HG03565 (cell line): Measurements from ENCODE around the gene MYO15A.

Source experiments
- ATAC-seq: cut with Tn5 transposase; IDR thresholded peaks from one replicate; pipeline ENCODE4 v1.9.1; 2021; ENCODE audit warnings: mild to moderate bottlenecking, moderate library complexity; ENCODE audit not compliant: unreplicated experiment

Gene MYO15A

DNA sequence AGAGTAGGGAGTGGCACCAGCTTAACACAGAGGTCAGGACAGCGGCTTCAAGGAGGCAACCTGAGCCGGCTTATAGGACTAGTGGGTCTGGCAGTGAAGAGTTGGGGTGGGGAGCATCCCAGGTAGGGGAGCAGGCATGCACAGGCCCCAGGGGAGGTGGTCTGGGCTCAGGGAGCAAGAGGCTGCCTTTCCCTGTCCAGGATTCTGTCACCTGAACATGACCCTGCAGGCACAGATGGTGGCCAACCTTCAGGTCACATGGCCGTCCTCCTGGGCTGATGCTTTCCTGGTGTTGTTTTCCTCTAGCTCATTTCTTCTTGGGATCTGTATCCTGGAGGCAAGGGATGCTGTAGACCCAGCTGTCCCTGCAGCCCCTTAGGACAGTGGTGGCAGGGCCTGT, 3.5 kb upstream of the MYO15A start:
- no peak for ATAC-seq

DNA sequence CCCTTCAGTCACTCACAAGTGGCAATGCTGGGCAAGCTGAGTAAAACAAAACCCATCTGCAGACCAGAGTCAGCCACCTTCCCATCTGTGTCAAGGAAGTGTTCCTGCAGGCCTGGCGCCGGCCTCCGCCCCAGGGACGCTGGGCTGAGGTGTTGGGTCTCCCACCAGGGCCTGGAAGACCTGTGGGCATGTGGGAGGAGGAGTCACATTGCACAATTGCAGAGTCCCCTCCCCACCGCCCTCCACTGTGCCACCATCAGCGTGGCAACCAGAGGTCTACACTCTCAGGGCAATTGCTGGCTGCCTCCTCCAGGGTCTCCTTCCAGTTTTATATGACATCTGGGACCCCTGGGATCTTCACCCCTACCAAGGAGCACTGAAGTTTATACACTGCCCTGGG, 3.0 kb upstream of the MYO15A start:
- ATAC-seq, result no peak

DNA sequence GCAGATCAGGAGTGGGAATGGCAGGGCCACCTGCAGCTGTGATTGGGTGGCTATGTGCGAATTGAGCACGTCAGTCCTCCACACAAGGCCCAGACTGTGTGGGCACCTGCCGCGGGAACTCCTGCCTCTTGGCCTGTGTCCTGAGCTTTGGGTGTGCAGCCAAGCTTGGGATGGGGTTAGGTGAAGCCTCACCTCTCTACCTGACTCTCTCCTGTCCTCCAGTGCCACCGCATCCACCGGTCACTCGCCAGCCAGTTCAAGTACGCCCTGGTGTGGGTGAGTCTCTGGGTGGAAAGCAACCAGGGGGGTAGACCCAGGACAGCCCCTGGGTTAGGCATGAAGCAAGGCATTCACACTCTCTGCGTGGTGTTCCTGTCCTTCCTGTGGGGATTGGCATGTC, 2.3 kb upstream of the MYO15A start:
- no peak for ATAC-seq

DNA sequence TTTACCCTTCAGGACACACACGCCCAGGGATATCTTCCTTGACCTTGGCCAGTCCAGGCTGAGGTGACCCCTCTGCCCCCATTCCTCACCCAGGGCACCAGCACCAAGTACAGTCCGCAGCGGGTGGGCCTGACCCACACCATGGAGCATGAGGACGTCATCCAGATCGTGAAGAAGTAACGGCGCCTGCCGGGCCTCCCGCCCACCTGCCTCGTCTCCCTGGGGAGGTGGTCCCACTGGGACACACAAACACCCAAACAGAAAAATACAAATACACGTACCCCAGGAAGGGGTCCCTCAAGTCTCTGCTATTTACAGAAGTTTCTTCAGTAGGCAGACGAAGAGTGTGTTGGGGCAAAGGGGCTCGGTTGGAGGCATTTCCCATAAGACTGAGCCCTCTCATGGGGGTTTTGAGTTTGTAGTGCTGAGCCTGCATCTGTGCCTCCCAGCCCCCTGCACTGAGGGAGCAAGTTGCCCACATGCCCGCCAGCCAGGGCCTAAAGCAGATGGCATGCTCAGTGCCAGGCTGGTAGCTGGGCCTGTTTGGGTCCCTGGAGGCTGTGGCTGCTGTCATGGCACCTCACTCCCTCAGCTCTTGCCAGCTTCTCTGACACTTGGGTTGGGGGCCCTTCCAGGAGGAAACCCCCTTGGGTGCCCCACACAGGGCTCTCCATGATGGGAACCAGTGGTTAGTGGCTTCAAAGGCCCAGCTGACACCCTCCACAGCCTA, 1.3 kb upstream of the MYO15A start:
- no peak for ATAC-seq

DNA sequence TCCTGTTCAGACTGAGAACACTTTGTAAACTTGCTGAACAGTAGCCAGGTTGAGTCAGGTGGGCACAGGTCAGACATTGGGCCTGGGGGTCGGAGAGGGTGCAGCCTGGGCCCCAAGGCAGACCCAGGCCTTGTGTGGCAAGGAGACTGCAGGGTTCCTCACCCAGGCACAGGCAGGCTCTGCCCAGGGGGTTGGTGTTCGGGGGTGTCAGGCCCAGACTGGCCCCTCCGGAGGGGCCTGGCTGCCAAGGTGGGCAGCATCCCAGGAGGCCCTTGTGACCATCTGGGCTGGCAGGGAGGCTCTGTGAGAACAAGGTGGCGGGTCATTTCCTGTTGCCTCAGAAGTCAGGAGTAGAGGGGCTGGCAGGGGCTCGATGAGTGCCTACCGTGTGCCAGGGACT, 585 bp upstream of the MYO15A start:
- ATAC-seq, result no peak

DNA sequence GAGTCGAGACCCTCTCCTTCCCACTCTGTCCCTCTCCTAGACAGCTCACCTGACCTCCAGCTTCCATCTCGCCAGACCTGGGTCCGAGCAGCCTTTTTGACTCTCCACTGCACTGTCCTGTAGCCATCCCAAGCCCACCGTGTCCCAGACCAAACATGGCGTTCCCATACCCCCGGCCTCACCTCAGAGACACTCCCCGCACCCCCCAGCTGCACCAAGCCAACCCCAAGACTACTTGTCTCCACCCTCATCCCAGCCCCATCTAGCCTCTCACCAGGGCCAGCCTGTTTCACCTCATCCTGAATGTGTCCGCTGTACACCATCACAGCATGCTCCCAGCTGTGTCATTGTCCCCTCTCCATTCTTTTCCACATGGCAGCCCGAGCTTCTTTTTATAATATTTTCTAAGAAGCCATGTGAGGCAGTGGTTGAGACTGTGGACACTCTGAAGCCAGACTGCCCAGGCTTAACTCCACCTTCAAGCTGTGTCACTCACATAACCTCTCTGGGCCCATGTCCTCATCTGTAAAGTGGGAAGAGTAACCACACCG, 1.5 kb downstream of the MYO15A start:
- no peak for ATAC-seq

DNA sequence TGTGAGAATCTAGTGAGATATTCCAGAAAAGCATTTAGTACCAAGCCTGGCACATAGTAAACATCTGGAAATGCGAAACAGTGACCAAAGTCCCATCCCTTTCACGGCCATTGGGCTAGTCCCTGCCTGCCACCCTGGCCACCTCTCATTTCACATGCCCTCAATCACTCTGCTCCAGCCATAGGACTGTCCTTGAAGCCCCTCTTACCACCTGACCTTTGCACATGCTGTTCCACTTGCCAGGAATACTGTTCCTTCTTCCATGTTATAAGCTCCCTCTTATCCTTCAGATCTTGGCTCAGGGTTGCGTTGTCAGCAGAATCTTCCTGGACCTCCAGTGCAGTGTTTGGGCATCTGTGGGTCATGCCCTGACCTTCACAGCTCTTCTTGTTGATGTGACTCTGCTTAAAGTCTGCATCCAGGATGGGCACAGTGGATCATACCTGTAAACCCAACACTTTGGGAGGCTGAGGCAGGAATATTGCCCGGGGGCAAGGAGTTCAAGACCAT, 2.1 kb downstream of the MYO15A start:
- ATAC-seq, result no peak

DNA sequence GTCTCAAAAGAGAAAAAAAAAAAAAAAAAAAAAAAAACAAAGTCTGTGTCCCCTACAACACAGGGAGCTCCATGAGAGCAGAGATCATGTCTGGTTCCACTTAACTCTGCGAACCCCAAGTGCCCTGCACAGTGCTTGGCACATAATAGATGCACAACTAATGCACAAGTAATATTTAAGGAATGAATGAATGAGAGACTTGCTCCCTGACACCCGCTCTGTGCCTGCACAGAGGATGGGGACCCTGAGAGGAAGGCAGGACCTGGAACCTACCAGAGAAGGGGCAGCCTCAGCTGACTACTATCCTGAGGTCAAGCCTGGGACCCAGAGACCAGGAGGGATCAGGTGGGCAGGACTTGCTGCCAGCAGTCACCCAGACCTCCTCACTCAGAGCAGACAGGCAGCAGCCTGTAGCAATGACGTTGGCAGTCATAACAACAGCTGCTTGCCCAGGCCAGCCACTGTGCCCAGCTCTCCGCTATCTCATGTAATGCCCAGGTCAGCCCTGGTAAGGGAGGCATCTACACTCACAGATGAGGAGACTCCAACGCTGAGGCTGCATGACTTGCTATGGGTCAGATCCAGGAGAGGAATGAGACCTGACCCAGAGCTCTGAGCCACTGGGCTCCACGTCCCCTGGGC, 2.9 kb downstream of the MYO15A start:
- no peak for ATAC-seq

DNA sequence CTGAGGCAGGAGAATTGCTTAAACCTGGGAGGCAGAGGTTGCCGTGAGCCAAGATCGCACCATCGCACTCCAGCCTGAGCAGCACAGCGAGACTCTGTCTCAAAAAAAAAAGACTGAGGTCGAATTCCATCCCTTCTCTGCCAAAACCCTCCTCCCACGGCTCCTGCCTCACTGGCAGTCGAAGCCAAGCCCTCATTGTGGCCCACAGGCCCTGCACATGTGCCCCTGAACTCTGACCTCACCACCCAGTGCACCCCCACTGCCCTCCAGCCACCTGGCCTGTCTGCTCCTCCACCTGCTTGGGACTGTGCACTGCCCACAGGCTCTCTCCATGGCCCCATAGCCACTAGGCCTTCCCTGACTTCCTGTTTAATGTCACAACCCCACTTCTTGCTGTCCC, 7.0 kb downstream of the MYO15A start:
- no peak for ATAC-seq

DNA sequence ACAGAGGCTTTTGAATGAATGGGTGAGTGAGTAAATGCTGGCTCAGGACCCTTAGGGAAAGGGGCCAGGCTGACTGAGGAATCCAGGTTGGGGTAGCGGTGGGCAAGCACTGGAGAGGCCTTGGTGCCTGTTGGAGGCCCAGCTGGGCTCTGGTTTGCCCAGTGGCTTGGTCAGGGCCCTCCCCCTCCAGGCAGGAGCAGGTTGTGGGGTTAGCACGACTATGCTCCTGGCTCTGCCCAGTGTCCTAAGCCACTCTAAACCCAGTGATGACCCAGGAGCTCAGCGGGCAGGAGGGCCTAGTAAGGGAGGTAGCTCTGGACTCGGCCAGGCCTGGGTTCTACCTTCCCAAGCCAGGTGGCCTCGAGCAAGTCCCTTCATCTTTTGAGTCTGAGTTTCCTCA, 7.5 kb downstream of the MYO15A start:
- no peak for ATAC-seq

DNA sequence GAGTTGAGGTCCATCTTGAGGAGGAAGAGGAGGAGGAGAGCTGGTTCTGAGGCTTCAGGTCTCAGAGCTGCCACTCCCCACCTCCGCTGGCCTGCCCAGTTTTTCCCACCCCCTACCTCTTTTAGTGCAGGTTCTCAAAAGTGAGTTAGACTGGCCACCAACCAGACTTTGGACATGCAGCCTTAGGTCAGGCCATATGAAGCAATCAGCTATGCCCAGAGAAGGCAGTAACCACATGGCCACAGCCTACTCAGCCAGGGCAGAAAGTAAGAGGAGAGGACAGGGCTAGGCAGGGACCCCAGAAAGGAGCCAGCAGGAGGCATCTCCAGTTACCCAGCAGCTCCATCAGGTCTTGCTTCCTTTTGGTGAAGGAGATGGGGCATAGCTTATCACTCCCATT, 9.0 kb downstream of the MYO15A start:
- no peak for ATAC-seq

DNA sequence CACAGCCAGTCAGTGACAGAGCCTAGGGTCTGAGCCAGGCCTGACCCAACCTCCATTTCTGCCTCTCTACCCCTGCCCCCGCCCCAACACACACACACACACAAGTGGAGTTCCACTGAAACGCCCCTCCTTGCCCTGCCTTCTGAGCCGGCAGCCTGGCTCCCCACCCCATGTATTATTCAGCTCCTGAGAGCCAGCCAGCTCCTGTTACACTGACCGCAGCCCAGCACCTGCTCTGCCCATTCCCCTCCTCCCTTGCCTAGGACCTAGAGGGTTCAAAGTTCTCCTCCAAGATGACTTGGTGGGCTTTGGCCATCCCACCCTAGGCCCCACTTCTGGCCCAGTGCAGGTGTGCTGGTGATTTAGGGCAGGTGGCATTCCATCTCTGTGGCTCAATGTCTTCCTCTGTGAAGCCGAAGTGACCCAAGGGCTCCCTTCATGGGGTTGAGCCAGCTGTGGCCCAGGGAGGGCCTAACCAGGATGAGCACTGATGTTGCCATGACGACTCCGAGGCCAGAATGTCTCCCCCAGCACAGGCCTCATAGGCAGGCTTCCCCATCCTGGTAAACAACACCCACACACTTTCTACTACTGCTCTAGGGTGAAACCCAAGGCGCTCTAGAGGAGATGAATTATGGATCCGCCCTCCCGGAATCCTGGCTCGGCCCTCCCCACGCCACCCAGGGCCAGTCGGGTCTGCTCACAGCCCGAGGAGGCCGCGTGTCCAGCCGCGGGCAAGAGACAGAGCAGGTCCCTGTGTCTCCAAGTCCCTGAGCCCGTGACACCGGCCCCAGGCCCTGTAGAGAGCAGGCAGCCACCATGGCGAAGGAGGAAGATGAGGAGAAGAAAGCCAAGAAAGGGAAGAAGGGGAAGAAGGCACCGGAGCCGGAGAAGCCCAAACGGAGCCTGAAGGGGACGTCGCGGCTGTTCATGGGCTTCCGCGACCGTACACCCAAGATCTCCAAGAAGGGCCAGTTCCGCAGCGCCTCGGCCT, 9.7 kb downstream of the MYO15A start:
- no peak for ATAC-seq

DNA sequence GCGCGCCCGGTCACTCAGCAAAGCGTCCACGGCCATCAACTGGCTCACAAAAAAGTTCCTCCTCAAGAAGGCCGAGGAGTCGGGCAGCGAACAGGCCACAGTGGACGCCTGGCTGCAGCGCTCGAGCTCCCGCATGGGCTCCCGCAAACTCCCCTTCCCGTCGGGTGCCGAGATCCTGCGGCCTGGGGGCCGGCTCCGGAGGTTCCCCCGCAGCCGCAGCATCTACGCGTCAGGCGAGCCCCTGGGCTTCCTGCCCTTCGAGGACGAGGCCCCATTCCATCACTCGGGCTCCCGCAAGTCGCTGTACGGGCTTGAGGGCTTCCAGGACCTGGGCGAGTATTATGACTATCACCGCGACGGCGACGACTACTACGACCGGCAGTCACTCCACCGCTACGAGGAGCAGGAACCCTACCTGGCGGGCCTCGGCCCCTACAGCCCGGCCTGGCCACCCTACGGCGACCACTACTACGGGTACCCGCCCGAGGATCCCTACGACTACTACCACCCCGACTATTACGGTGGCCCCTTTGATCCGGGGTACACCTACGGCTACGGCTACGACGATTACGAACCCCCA, 10.7 kb downstream of the MYO15A start:
- ATAC-seq, result no peak

DNA sequence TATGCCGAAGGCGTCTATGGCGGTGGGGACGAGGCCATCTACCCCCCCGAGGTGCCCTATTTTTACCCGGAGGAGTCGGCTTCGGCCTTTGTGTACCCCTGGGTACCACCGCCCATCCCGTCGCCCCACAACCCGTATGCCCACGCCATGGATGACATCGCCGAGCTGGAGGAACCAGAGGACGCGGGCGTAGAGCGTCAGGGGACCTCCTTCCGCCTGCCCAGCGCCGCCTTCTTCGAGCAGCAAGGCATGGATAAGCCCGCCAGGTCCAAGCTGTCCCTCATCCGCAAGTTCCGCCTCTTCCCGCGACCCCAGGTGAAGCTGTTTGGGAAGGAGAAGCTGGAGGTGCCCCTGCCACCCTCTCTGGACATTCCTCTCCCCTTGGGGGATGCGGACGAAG, 11.4 kb downstream of the MYO15A start:
- no peak for ATAC-seq

DNA sequence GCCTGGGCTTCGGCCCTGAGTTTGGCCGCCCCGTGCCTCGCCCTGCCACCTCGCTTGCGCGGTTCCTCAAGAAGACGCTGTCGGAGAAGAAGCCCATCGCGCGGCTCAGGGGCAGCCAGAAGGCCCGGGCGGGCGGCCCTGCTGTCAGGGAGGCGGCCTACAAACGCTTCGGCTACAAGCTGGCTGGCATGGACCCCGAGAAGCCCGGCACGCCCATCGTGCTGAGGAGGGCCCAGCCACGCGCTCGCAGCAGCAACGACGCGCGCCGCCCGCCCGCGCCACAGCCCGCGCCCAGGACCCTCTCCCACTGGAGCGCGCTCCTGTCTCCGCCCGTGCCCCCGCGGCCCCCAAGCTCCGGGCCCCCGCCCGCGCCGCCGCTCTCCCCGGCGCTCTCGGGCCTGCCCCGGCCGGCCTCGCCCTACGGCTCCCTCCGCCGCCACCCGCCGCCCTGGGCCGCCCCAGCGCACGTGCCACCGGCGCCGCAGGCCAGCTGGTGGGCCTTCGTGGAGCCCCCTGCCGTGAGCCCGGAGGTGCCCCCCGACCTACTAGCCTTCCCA, 12.0 kb downstream of the MYO15A start:
- ATAC-seq, result no peak

DNA sequence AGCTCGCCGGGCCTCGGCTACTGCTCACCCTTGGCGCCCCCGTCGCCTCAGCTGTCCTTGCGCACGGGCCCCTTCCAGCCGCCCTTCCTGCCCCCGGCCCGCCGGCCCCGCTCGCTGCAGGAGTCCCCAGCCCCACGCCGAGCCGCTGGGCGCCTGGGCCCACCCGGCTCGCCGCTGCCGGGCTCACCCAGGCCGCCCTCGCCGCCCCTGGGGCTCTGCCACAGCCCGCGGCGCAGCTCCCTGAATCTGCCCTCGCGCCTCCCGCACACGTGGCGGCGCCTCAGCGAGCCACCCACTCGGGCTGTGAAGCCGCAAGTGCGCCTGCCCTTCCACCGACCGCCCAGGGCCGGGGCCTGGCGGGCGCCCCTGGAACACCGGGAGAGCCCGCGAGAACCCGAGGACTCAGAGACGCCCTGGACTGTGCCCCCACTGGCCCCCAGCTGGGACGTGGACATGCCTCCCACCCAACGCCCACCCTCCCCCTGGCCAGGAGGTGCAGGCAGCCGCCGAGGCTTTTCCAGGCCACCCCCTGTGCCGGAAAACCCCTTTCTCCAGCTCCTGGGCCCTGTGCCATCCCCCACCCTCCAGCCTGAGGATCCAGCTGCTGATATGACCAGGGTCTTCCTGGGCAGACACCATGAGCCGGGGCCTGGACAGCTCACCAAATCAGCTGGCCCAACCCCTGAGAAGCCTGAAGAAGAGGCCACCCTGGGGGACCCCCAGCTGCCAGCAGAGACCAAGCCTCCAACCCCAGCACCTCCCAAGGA, 12.8 kb downstream of the MYO15A start:
- no peak for ATAC-seq

DNA sequence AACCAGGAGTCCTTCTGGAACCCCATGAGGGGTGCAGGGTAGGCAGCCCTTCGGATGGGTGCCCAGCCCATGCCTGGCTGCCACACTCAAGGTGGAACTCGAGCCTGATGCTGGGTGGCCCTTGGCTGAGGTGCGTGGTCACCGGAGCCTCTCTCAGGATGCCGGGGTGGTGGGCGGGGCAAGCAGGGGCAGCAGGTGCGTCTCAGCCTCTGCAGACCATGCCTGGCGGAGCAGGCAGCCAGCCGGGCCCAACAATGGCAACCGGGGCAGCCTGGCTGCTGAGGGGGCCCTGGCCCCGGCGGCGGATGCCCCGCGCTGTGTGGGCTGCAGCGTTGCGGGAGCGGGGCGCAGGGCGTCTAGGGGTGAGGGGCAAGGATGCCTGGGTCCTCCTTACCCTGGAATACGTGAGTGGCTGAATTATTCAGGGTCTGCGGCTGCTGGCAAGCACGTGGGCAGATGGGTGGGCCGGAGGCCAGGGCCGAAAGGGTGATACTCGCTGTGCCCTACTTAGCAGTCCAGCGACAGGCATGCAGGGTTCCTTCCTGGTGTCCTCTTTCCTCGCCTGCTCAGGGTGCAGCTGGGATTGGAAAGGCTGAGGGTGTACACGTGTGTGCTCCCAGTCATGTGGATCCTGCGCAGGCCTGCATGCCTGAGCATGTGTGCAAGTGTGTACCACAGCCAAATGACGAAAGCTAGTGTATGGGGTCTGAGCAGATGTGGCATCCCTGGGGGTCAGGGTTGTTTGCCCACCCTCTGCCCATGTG, 14.6 kb downstream of the MYO15A start:
- ATAC-seq, result no peak

DNA sequence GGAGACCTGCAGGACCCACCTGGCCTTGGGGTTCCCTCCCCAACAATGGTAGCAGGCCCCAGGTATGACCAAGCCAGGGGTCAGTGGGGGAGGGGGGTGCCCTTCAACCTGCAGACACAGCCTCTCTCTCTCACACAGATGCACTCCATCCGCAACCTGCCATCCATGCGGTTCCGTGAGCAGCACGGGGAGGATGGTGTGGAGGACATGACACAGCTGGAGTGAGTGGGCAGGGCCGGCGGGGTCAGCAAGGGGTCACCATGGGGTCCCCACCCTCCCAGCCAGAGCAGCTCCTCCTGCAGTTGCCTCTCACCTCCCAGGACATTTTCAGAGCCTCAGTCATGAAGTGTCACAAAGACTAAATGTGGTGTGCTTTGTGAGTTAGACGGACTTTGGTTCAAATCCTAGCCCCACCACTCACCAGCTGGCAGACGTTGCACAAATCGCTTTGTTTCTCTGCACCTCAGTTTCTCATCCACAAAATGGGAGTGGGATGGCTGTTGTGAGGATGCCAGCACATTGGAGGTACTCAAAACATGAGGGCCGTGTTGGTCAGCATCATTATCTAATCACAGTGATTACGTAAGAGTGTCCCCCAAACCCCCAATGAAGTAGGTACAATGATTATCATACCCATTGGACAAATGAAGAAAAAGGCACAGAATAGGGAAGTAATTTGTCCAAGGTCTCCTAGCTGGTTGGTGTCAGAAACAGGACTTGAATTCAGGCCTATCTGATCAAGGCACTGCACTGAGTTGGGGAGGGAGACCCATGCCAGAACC, 16.0 kb downstream of the MYO15A start:
- no peak for ATAC-seq
